ENCODE measurements around the gene MAT2A. TPM values are rescaled to one million over a fixed set of nuclear protein-coding genes. Genes with fewer than 3 reads are reported as not detected.

Gene MAT2A
- total and polyA plus RNA-seq, 10 of the 15 experiments (the other 5 are each of a cell fraction or from before 2014, with no cell fraction given), result 97.6 to 408 (median 290) TPM

- TF ChIP-seq ATF2 (IDR thresholded peaks at IDR 0.05; ENCODE audit: low read length) (peak; percentile 83), ATF7 (IDR thresholded peaks at IDR 0.05; ENCODE audit: low read depth) (peak; percentile 94)
Observed at GRCh38 chr2:85564144-85564563, 25.2 kb downstream of the MAT2A start (continued).

GRCh38 chr2:85566265-85566664, 27.3 kb downstream of the MAT2A start:
- Histone ChIP-seq H3K36me3 (ENCODE audit: control insufficient read depth in 2 of 2, insufficient read depth in 2 of 2, low read length in 1 of 2) (no peaks in the 10 kb centered on the region), H4K20me1 (ENCODE audit: control insufficient read depth, insufficient read depth) (no peaks in the 10 kb centered on the region), H3K9me3 (replicated peaks; ENCODE audit: control insufficient read depth, insufficient read depth, low read length) (no peaks in the 10 kb centered on the region), H3K4me2 (ENCODE audit: control insufficient read depth, insufficient read depth) (no peak overlapping the region), H3K4me1 (ENCODE audit: control insufficient read depth, insufficient read depth, low read length) (no peaks in the 10 kb centered on the region; the same call in 1 of the 2 replicates), H3K9ac (ENCODE audit: control insufficient read depth, insufficient read depth, low read length) (no peak overlapping the region), H3K27me3 (replicated peaks in 1 of 2; ENCODE audit: control insufficient read depth in 2 of 2, insufficient read depth in 2 of 2, low read length in 1 of 2) (no peaks in the 10 kb centered on the region; a peak in 1 of 4 replicates), H3K27ac (ENCODE audit: control insufficient read depth, insufficient read depth) (no peak overlapping the region), H2AFZ (ENCODE audit: control insufficient read depth, low read depth, low read length) (no peak overlapping the region), H3K4me3 (no peak overlapping the region), H3K79me2 (ENCODE audit: control insufficient read depth, insufficient read depth, low read length) (peaks cover 3% of the 10 kb centered on the region)
- no TSS peak for BruUV-seq (replicated peaks)
- 68% methylated on average over 3 of the region's 4 CpGs for WGBS (ENCODE audit: insufficient coverage, insufficient replicate concordance, low lambda C conversion rate, missing lambda C conversion rate)
- ATAC-seq (no peak), FAIRE-seq (no peak), DNase-seq (ENCODE audit: low read depth, low spot score) (no peak)
- CTCF ChIA-PET, result interaction anchor here (1.3 kb wide), 1 partner anchor 14 kb away, joined by 5 read pairs; no protein-coding TSS in a partner anchor
- in situ Hi-C loops (cut with MboI), result no loop called here
- RAD21 ChIA-PET (ENCODE audit: unreplicated experiment), result no interaction called here
- POLR2A ChIA-PET, result interaction anchor here (6.2 kb wide), 1 partner anchor 29 kb away, joined by 32 read pairs; the partner anchor contains the start of gene RNF181
- intact Hi-C loops (cut with micrococcal nuclease; ENCODE audit: unreplicated experiment), result no loop called here
- no peak for TF ChIP-seq NFYB (IDR thresholded peaks at IDR 0.05; ENCODE audit: insufficient read depth, low read depth, low read length)
- TF ChIP-seq KLF5 (IDR thresholded peaks at IDR 0.05; ENCODE audit: partially characterized antibody), result no peak
- TF ChIP-seq HCFC1 (IDR thresholded peaks at IDR 0.05; ENCODE audit: low read length), result no peak
- TF ChIP-seq, protein P1, sequence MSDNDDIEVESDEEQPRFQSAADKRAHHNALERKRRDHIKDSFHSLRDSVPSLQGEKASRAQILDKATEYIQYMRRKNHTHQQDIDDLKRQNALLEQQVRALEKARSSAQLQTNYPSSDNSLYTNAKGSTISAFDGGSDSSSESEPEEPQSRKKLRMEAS (IDR thresholded peaks at IDR 0.05; ENCODE audit: low read depth, low read length), result no peak
- TF ChIP-seq SREBF1 (IDR thresholded peaks at IDR 0.05; ENCODE audit: low read length), result no peak
- TF ChIP-seq ZNF274 (IDR thresholded peaks at IDR 0.05; ENCODE audit: insufficient read depth, insufficient read length), result no peak
- no peak for TF ChIP-seq MEF2A (IDR thresholded peaks at IDR 0.05; ENCODE audit: insufficient read depth, low read depth, low read length)
- TF ChIP-seq TAF1 (IDR thresholded peaks at IDR 0.05; ENCODE audit: borderline replicate concordance, low read depth, low read length), result no peak
- no peak for TF ChIP-seq RELA (IDR thresholded peaks at IDR 0.05; ENCODE audit: borderline replicate concordance, partially characterized antibody)
- TF ChIP-seq SP1 (IDR thresholded peaks at IDR 0.05; ENCODE audit: low read depth, low read length), result no peak
- TF ChIP-seq ZNF622 (IDR thresholded peaks at IDR 0.05), result no peak
- TF ChIP-seq MTA2 (IDR thresholded peaks at IDR 0.05; ENCODE audit: low read depth), result no peak
- TF ChIP-seq NR2F1 (conservative IDR thresholded peaks at IDR 0.05), result no peak
- SMC1A ChIA-PET (ENCODE audit: uncharacterized antibody, unreplicated experiment), result interaction anchor here (1.0 to 1.8 kb wide), 3 partner anchors 11 to 25 kb away, joined by 3 to 4 read pairs (median 3); partner anchors contain the start of gene VAMP8
